Fibroblast of lung (primary cell): ENCODE measurements around the gene CREG1.

Source experiments
- EZH2 ChIP-seq: IDR thresholded peaks from 2 replicates; pipeline ENCODE4 v1.5.1; 2012; ENCODE audit warnings: low read length, control low read depth, mild to moderate bottlenecking; ENCODE audit errors: missing control alignments
- TF ChIP-seq, protein P1 (sequence below), 2 donors: IDR thresholded peaks in 1 of 2; conservative IDR thresholded peaks in 1 of 2; 1 replicate in 1 of 2; 2 replicates in 1 of 2; pipeline ENCODE4 v1.5.1; 2011 to 2012; ENCODE audit warnings: low read length in 2 of 2, control low read depth in 1 of 2, inconsistent platforms in 1 of 2, low read depth in 1 of 2, mild to moderate bottlenecking in 1 of 2

DNA sequence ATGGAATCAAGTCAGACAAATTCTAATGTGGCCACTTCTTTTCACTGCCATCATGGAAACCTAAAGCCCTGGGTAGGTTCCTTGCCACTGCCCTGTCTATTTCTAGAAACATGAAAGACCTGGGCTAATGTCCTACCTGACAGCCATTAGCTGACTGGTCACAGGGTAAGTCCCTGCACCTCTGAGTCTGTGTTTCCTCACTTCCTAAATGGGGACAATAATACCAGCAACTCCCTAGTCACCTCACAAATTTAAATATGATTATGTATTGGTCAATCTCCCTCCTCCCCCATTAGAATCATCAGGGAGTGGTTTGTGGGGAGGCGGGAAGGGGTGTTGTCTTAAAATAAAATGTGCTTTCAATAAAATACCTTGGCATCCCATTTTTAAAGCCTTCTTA is 2.2 kb downstream of the CREG1 start:
- TF ChIP-seq, protein P1, sequence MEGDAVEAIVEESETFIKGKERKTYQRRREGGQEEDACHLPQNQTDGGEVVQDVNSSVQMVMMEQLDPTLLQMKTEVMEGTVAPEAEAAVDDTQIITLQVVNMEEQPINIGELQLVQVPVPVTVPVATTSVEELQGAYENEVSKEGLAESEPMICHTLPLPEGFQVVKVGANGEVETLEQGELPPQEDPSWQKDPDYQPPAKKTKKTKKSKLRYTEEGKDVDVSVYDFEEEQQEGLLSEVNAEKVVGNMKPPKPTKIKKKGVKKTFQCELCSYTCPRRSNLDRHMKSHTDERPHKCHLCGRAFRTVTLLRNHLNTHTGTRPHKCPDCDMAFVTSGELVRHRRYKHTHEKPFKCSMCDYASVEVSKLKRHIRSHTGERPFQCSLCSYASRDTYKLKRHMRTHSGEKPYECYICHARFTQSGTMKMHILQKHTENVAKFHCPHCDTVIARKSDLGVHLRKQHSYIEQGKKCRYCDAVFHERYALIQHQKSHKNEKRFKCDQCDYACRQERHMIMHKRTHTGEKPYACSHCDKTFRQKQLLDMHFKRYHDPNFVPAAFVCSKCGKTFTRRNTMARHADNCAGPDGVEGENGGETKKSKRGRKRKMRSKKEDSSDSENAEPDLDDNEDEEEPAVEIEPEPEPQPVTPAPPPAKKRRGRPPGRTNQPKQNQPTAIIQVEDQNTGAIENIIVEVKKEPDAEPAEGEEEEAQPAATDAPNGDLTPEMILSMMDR (conservative IDR thresholded peaks at IDR 0.05 in 1 of 2, IDR thresholded peaks at IDR 0.05 in 1 of 2; ENCODE audit: low read depth in 1 of 2, low read length in 2 of 2) = no peak
- no peak for TF ChIP-seq EZH2
